GM21825 (cell line): ENCODE data around the gene MTARC2.
A peak's percentile ranks its signal among the peaks of the same experiment; 100 is the strongest.

Experiments
- ATAC-seq: cut with Tn5 transposase; IDR thresholded peaks from one replicate; pipeline ENCODE4 v1.9.1; 2021; ENCODE audit warnings: mild to moderate bottlenecking, moderate library complexity; ENCODE audit not compliant: unreplicated experiment

The MTARC2 gene

GRCh38 chr1:220767312-220768125 is 19.4 kb downstream of the MTARC2 start:
- no peak for ATAC-seq

DNA sequence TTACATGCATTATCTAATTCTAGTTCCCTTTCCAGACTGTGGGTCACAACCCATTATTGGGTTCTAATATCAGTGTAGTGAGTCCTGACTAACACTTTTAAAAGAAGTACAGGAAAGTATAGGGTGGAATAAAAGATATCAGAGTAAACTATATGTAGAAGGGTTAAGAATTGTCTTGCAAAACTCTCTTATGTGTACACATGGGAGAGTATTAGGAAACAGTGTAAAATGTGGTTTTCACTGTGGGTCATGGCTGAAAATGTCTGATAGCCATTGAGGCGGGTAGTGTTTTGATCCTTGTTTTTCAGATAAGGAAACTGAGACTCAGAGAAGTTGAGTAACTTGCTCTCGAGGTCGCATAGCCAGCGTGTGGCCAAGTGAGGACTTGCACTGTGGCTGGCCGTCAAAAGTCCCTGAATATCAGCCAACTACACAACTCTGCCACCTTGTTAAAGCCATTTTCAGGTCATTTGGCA is 20.0 kb downstream of the MTARC2 start:
- no peak for ATAC-seq

DNA sequence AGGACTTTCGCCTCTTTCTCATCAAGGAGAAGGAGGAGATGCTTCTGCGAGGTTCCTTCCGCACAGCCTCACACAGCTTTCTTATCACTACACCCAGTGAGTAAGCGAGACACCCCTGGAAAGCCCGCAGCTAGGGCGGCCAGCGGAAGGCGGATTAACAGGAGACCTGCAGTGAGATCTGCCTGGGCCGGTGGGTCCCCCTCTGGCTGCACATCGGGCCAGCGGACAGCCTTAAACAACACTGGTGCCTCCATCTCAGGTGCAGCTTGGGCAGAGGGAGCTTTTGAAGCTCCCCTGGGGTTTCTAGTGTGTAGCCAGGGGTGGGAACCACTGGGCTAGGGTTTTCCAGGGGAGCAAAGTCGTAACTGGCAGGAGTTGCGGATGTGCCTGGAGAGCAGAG is 21.1 kb downstream of the MTARC2 start:
- ATAC-seq: no peak

GRCh38 chr1:220770245-220770913 is 22.3 kb downstream of the MTARC2 start:
- peak; percentile 75 for ATAC-seq

DNA sequence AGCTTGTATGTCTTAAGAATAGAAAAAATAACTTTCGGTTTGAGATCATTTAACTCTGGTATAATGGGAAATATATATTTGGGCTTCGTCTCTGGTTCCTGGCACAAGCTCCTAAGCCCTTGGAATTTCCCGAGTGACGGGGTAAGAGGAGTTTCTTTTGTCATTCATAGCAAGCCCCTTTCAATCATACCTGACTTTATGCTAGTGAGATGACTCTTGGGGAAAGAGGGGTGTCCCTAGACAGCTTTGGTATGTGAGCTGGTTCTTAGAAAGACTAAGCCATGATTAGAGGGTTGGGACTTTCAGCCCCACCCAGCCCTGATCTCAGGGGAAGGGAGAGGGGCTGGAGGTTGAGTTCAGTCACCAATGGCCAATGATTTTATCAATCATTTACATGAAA is 24.7 kb downstream of the MTARC2 start:
- no peak for ATAC-seq

- ATAC-seq: no peak
Observed at GRCh38 chr1:220775240-220775853, 27.2 kb downstream of the MTARC2 start.

DNA sequence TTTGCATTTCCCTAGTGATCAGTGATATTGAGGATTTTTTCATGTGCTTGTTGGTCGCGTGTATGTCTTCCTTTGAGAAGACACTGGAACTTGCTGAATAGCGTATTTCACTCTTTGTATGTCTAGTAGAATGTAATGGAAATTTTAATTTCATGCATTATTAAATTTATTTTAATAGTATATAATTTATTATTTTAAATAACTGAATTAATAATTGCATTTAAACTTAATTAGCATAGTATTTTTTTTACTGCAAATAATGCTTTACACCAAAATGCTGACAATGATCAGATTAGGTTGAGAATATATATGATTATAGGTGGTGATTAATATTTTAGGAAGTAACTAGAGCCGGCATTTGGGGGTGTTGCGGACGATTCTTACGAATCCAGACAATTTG is 28.1 kb downstream of the MTARC2 start:
- ATAC-seq: no peak

- ATAC-seq: peak; percentile 81
Observed at GRCh38 chr1:220776720-220777326, 28.7 kb downstream of the MTARC2 start.

DNA sequence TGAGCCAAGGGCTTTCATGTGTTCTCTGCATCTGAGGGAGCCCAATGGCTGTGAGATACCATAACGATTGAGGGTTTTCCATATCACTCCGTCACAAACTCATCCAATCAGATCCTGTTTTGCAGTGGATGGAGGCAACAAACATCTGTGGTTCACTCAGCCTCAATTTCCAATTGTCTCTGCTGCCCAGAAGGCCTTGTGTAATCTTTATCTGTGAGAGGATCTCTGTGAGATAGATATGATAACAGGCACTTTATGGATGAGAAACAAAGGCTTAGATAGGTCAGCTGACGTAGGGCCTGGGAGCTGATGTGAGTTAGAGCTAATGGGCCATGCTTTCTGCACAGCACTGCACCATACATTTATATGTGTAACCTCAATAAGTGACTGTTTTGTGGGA is 35.3 kb downstream of the MTARC2 start:
- ATAC-seq: no peak

GRCh38 chr1:220784751-220785150 is 36.6 kb downstream of the MTARC2 start:
- ATAC-seq: no peak

DNA sequence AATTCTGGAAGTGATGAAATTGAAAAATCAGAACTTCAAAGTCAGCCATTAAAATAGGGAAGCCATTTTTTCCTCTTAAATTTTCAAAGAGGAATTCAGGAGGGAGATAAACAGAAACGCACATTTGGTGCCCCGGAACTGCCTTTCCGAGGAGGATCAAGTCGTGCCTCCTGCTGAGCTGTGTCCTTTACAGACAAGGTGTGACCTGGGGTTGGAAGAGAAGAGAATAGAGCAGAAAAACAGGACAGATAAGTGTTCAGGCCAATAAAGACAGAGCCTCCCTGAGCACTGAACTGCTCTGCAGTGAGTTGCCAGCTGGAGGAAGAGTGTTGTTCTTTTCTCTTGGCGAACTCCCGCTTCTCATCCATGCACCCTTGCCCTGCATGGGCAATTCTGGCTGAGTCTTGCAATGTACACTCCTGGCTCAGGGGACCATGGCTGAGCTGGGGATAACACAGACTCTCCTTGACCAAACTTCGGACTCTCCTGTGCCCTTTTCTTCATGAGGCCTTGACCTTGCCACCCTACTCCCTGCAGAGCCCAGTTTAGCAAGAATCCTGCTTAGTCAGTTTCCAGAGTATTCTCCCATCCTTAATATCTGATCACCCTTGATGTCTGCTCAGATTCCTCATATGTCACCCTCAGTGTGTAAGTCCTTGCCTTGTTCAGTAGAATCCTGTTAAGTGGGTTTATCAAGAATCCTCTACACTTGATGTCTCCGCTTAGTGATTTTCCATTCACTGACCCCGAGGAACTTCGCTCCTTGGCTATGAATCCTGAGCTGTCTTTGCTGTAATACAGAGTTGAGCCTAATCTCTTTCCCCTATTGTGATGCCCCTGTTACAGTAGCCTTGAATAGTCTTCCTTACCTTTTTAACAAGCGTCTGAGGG is 37.3 kb downstream of the MTARC2 start:
- ATAC-seq: no peak

- ATAC-seq: peak; percentile 22
Observed at GRCh38 chr1:220786057-220786336, 37.9 kb downstream of the MTARC2 start.

- ATAC-seq: peak; percentile 65
Observed at GRCh38 chr1:220786337-220787068, 38.4 kb downstream of the MTARC2 start, which contains the start of gene MTARC1. Gene MTARC1 (plus strand): TSS chr1:220786913. CDS start chr1:220786945, 32 bp downstream.

GRCh38 chr1:220787069-220787619 is 39.0 kb downstream of the MTARC2 start:
- ATAC-seq: peak; percentile 34

DNA sequence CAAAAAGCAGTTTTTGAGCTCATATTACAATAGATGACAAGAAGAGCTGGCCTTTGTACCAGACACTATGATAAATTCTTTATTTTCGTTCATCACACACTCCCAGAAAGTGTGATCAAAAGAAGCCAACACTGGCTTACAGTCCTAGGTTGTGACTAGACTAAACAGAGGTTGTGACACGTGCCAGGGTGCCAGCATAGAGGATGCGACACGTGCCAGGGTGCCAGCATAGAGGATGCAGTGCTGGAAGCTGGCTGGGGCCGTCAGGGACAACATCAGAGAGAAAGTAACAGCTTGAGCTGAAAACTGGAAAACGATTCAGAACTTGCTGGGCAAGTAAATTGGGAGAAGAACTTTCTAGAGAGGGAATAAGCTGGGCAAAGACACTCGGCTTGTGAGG is 40.8 kb downstream of the MTARC2 start:
- ATAC-seq: no peak

DNA sequence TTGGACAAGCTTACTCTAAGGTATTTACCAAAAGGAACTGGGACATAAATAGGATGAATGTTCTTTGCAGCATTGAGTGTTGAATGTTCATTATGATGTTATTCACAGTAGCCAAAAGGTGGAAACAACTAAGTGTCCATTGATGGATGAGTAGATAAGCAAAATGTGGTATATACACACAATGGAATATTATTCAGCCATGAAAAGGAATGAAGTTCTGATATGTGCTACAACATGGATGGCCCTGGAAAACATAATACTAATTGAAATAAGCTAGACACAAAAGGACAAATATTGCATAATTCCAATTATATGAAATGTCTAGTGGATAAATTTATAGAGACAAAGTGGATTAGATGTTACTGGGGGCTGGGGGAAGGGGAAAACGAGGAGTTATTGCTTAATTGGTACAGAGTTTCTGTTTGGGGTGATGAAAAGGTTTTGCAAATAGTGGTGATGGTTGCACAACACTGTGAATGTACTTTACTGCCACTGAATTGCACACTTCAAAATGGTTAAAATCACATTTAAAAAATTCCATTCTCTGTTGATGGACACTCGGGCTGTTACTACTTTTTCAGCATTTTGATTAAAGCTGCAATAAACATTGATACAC is 41.5 kb downstream of the MTARC2 start:
- ATAC-seq: no peak

- ATAC-seq: no peak
Observed at GRCh38 chr1:220791285-220791684, 43.2 kb downstream of the MTARC2 start.

DNA sequence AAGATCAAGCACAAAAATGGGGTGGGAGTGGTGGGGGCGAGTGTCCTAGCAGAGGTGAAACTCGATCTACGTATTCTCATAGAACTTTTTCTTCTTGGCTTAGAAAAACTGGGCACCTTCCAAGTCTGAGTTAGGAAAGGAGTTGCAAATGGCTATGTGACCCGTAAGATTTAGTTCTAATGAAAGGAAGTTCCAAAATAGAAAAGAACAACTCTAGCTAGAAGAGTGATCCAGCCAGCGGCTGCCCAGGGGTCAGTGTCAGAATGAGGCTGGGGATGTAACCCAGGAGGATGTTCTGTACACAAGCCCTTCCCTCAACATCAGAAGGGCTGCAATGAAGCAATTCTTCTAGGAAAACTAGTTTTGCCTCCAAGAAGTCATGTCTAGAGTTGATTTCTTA is 43.8 kb downstream of the MTARC2 start:
- no peak for ATAC-seq

- no peak for ATAC-seq
Observed at GRCh38 chr1:220796530-220796929, 48.4 kb downstream of the MTARC2 start.
